ENCODE measurements around the gene UBE3B. TPM values are rescaled to one million over a fixed set of nuclear protein-coding genes. Genes with fewer than 3 reads are reported as not detected.

UBE3B gene
- total RNA-seq, 1 donor from 2014 or later: 44.2 TPM

DNA sequence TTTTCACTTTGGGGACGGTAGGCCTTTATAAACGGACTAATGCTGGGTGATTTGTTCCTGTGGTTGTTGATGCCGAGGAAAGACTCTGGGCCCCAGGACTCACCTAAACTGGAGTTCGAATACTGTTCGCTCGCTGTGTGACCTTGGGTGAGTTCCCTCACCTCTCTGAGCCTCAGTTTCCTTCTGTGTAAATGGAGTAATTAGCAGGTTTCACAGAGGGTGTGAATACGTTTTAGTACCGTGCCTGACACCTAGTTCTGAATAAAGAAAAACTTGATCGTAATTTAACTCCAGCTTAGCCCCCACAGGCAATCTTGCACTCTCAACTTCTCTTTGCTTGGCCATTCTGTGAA is 505 bp downstream of the UBE3B start:
- no peak for DNase-seq
- H3K36me3 Mint-ChIP-seq (ENCODE audit: unreplicated experiment): no peaks in the 10 kb centered on the region
- no peaks in the 10 kb centered on the region for H3K9me3 Mint-ChIP-seq (ENCODE audit: unreplicated experiment)
- H3K27ac Mint-ChIP-seq (ENCODE audit: unreplicated experiment): peak overlapping the region; percentile 100
- TF ChIP-seq, protein P1, sequence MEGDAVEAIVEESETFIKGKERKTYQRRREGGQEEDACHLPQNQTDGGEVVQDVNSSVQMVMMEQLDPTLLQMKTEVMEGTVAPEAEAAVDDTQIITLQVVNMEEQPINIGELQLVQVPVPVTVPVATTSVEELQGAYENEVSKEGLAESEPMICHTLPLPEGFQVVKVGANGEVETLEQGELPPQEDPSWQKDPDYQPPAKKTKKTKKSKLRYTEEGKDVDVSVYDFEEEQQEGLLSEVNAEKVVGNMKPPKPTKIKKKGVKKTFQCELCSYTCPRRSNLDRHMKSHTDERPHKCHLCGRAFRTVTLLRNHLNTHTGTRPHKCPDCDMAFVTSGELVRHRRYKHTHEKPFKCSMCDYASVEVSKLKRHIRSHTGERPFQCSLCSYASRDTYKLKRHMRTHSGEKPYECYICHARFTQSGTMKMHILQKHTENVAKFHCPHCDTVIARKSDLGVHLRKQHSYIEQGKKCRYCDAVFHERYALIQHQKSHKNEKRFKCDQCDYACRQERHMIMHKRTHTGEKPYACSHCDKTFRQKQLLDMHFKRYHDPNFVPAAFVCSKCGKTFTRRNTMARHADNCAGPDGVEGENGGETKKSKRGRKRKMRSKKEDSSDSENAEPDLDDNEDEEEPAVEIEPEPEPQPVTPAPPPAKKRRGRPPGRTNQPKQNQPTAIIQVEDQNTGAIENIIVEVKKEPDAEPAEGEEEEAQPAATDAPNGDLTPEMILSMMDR (IDR thresholded peaks at IDR 0.05; ENCODE audit: partially characterized antibody, unreplicated experiment): no peak
- H3K4me1 Mint-ChIP-seq (ENCODE audit: low read depth, unreplicated experiment): peaks cover 6% of the 10 kb centered on the region
- no peaks in the 10 kb centered on the region for H3K27me3 Mint-ChIP-seq (ENCODE audit: unreplicated experiment)
- peak overlapping the region; percentile 100 for H3K4me3 Mint-ChIP-seq (ENCODE audit: unreplicated experiment)

GRCh38 chr12:109479761-109480160 is 2.3 kb downstream of the UBE3B start:
- no peak overlapping the region for H3K4me3 Mint-ChIP-seq (ENCODE audit: unreplicated experiment)
- no peaks in the 10 kb centered on the region for H3K27me3 Mint-ChIP-seq (ENCODE audit: unreplicated experiment)
- no peak overlapping the region for H3K27ac Mint-ChIP-seq (ENCODE audit: unreplicated experiment)
- H3K9me3 Mint-ChIP-seq (ENCODE audit: unreplicated experiment): no peaks in the 10 kb centered on the region
- H3K4me1 Mint-ChIP-seq (ENCODE audit: low read depth, unreplicated experiment): peaks cover 6% of the 10 kb centered on the region
- TF ChIP-seq, protein P1 (IDR thresholded peaks at IDR 0.05; ENCODE audit: partially characterized antibody, unreplicated experiment): no peak
- no peak for DNase-seq
- no peaks in the 10 kb centered on the region for H3K36me3 Mint-ChIP-seq (ENCODE audit: unreplicated experiment)

DNA sequence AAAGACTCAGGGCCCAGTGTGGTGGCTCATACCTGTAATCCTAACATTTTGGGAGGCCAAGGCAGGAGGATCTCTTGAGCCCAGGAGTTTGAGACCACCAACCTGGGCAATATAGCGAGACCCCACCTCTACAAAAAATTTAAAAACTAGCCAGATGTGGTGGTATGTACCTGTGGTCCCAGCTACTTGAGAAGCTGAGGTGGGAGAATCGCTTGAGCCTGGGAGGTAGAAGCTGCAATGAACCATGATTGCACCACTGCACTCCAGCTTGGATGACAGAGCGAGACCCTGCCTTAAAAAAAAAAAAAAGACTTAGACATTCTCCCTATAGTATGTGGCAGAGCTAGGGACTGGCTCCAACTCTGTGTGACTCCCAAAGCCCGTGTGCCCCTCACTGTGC is 2.9 kb downstream of the UBE3B start:
- Mint-ChIP-seq H3K9me3 (ENCODE audit: unreplicated experiment) (no peaks in the 10 kb centered on the region), H3K4me1 (ENCODE audit: low read depth, unreplicated experiment) (peaks cover 6% of the 10 kb centered on the region), H3K27me3 (ENCODE audit: unreplicated experiment) (peaks cover 2% of the 10 kb centered on the region), H3K4me3 (ENCODE audit: unreplicated experiment) (no peak overlapping the region), H3K27ac (ENCODE audit: unreplicated experiment) (no peak overlapping the region), H3K36me3 (ENCODE audit: unreplicated experiment) (no peaks in the 10 kb centered on the region)
- TF ChIP-seq, protein P1 (IDR thresholded peaks at IDR 0.05; ENCODE audit: partially characterized antibody, unreplicated experiment): no peak
- DNase-seq: no peak

GRCh38 chr12:109481863-109482262 is 4.4 kb downstream of the UBE3B start:
- H3K27ac Mint-ChIP-seq (ENCODE audit: unreplicated experiment): no peak overlapping the region
- H3K4me3 Mint-ChIP-seq (ENCODE audit: unreplicated experiment): no peak overlapping the region
- peaks cover 2% of the 10 kb centered on the region for H3K27me3 Mint-ChIP-seq (ENCODE audit: unreplicated experiment)
- DNase-seq: no peak
- TF ChIP-seq, protein P1 (IDR thresholded peaks at IDR 0.05; ENCODE audit: partially characterized antibody, unreplicated experiment): no peak
- H3K36me3 Mint-ChIP-seq (ENCODE audit: unreplicated experiment): no peaks in the 10 kb centered on the region
- H3K9me3 Mint-ChIP-seq (ENCODE audit: unreplicated experiment): no peaks in the 10 kb centered on the region
- H3K4me1 Mint-ChIP-seq (ENCODE audit: low read depth, unreplicated experiment): no peaks in the 10 kb centered on the region

DNA sequence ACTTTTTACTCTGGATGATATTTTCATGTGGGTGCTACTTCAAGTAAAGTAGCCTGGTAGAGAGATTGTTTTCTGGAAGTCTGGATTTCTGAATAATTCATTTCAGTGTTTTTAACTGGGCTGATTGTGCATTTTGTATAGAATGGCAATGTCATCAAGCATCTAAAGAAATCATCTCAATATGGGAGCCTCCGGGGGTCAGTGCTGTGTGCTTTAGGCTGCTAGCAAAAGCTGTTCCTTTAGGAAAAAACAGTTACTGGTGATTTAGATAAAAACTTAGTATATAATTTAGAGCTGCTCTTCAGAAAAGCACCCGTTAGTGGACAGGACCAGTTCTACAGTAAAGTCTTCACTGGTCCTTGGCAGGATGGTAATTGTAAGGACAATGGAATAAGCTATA is 5.1 kb downstream of the UBE3B start:
- DNase-seq: no peak
- Mint-ChIP-seq H3K27me3 (ENCODE audit: unreplicated experiment) (peaks cover 2% of the 10 kb centered on the region), H3K27ac (ENCODE audit: unreplicated experiment) (no peak overlapping the region), H3K36me3 (ENCODE audit: unreplicated experiment) (no peaks in the 10 kb centered on the region), H3K4me1 (ENCODE audit: low read depth, unreplicated experiment) (no peaks in the 10 kb centered on the region), H3K9me3 (ENCODE audit: unreplicated experiment) (no peaks in the 10 kb centered on the region), H3K4me3 (ENCODE audit: unreplicated experiment) (no peak overlapping the region)
- TF ChIP-seq, protein P1 (IDR thresholded peaks at IDR 0.05; ENCODE audit: partially characterized antibody, unreplicated experiment): no peak

Measured in glutamatergic neuron (in vitro differentiated cells).